ENCODE results near the gene AVEN.

The AVEN gene

GRCh38 chr15:33982516-33982915 is 56.5 kb downstream of the AVEN start:
- no peak for DNase-seq (ENCODE audit: low spot score)
- no peak for TF ChIP-seq CTCF (IDR thresholded peaks at IDR 0.05; ENCODE audit: extremely low read depth, missing control alignments)

DNA sequence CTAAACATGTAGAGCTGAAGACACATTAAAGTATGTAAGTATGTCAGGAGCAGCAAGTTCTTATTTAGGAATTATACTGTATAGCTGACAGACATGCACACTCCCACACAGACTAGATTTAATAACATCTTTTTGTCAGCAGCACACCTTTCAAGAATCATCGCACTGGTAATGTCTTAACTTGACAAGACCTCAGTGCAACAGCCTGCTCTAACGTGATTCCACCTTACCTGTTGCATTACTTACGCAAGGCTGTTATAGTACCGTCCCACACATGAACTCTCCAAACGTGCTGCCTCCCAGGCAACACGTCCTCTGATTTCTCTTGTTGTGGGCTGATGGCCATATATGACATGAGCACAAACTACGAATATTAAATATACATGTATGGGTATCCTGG is 58.8 kb downstream of the AVEN start:
- DNase-seq (ENCODE audit: low spot score) = no peak
- TF ChIP-seq CTCF (IDR thresholded peaks at IDR 0.05; ENCODE audit: extremely low read depth, missing control alignments) = no peak

DNA sequence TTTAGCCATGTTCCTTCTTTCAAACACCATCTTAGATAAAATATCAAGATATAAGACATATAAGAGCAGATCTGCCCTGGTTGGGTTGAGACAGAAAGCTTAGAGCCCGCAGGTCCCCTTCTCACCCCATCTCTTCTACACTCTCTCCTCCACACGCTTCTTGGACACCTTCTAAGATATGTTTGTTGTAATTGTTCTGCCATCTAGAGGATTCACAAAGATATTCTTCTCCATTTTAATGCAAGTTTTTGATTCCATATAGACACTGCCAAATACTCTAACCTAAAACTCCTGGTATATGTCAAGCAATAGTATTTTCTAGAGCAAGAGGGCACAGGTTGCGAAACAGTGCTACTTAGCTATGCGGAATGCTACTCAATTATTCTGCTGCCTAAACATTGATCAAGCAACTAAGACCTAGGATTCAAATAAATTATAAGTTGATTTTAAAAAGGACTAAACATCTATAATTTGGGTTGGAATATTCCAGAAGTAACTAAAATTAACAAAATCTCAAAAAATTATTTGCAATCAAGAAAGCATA is 63.9 kb downstream of the AVEN start:
- DNase-seq (ENCODE audit: low spot score) = no peak

GRCh38 chr15:33971811-33972210 is 67.2 kb downstream of the AVEN start:
- no peak for TF ChIP-seq CTCF (IDR thresholded peaks at IDR 0.05; ENCODE audit: extremely low read depth, missing control alignments)
- DNase-seq (ENCODE audit: low spot score) = no peak

More for the DNA sequence above, 63.9 kb downstream of the AVEN start:
- no peak for TF ChIP-seq CTCF (IDR thresholded peaks at IDR 0.05; ENCODE audit: extremely low read depth, missing control alignments)

- no peak for DNase-seq (ENCODE audit: low spot score)
- no peak for TF ChIP-seq CTCF (IDR thresholded peaks at IDR 0.05; ENCODE audit: extremely low read depth, missing control alignments)
These were observed 70.2 kb downstream of the AVEN start for GRCh38 chr15:33968821-33969220.

- no peak for DNase-seq (ENCODE audit: low spot score)
- TF ChIP-seq CTCF (IDR thresholded peaks at IDR 0.05; ENCODE audit: extremely low read depth, missing control alignments) = no peak
These were observed 70.8 kb downstream of the AVEN start, which contains the start of gene CHRM5 for GRCh38 chr15:33968224-33968623. CHRM5 (plus strand) TSS chr15:33968497; CDS start chr15:34062718, 94,221 bp downstream.

- TF ChIP-seq CTCF (IDR thresholded peaks at IDR 0.05; ENCODE audit: extremely low read depth, missing control alignments) = no peak
- DNase-seq (ENCODE audit: low spot score) = no peak
These were observed 74.4 kb downstream of the AVEN start for GRCh38 chr15:33964665-33965040.
